Measurements from ENCODE around the gene SORCS2.

SORCS2 gene

GRCh38 chr4:7273738-7274297, 81.5 kb downstream of the SORCS2 start:
- FAIRE-seq: no peak

- FAIRE-seq: no peak
Observed at GRCh38 chr4:7275067-7275466, 82.7 kb downstream of the SORCS2 start.

GRCh38 chr4:7275490-7276154, 83.3 kb downstream of the SORCS2 start:
- FAIRE-seq: no peak

GRCh38 chr4:7276515-7276914, 84.2 kb downstream of the SORCS2 start:
- FAIRE-seq: no peak

- no peak for FAIRE-seq
Observed at GRCh38 chr4:7278071-7278765, 85.9 kb downstream of the SORCS2 start.

GRCh38 chr4:7278981-7279380, 86.6 kb downstream of the SORCS2 start:
- FAIRE-seq: no peak

GRCh38 chr4:7279902-7280301, 87.6 kb downstream of the SORCS2 start:
- no peak for FAIRE-seq

GRCh38 chr4:7280926-7281690, 88.8 kb downstream of the SORCS2 start:
- FAIRE-seq: no peak

GRCh38 chr4:7281691-7282665, 89.6 kb downstream of the SORCS2 start:
- FAIRE-seq: no peak

GRCh38 chr4:7282786-7283440, 90.6 kb downstream of the SORCS2 start:
- FAIRE-seq: no peak

GRCh38 chr4:7285244-7286094, 93.1 kb downstream of the SORCS2 start:
- FAIRE-seq: no peak

- no peak for FAIRE-seq
Observed at GRCh38 chr4:7286170-7286569, 93.8 kb downstream of the SORCS2 start.

- FAIRE-seq: no peak
Observed at GRCh38 chr4:7286798-7287197, 94.5 kb downstream of the SORCS2 start.

GRCh38 chr4:7287274-7287917, 95.1 kb downstream of the SORCS2 start:
- no peak for FAIRE-seq

- FAIRE-seq: no peak
Observed at GRCh38 chr4:7287918-7288280, 95.6 kb downstream of the SORCS2 start.

- no peak for FAIRE-seq
Observed at GRCh38 chr4:7288751-7289523, 96.6 kb downstream of the SORCS2 start.

GRCh38 chr4:7289589-7289988, 97.3 kb downstream of the SORCS2 start:
- no peak for FAIRE-seq

GRCh38 chr4:7291372-7292114, 99.2 kb downstream of the SORCS2 start:
- no peak for FAIRE-seq

GRCh38 chr4:7293703-7294102, 101.4 kb downstream of the SORCS2 start:
- no peak for FAIRE-seq

All from islet of Langerhans (tissue), 1 donor.